ENCODE results near the gene TP53RK. TPM values are rescaled to one million over a fixed set of nuclear protein-coding genes. Genes with fewer than 3 reads are reported as not detected.
A peak's percentile ranks its signal among the peaks of the same experiment; 100 is the strongest.

The TP53RK gene
- total RNA-seq (ENCODE audit: low replicate concordance): 15.9 and 16.3 TPM in 2 replicates

DNA sequence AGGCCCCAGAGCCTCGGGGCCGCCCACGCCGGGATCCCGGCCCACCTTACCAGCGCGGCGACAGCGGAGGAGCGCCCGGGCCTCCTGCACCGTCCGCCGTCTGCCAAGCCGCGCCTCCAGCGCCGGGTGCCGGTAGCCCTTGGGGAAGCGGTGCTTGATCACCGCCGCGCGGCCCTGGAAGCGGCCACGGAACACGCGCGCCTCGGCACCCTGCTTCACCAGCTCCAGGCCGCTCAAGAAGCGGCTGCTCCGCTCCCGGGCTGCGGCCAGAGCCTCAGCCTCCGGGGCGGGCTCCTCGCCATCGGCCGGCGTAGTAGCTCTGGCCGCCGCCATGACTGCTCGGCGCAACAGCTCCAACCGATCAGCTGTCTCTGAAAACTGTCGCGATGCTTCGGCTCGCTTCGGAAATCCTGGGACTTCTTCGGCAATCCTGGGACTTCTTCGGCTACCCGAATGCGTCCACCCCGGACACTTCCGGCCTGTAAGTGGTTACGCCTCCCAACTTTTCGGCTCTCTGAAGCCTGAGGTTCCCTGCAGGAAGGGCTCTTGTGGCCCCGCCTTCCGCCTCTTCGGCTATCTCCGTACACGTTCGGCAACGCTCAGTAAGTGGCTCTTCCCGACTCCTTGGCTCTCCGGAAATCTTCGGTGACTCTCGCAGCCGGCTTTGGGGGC, at the start of gene TP53RK:
TP53RK (minus strand) TSS at position 363 of the 672 bp plus-strand sequence; CDS start at position 333, 30 bp downstream.
- H2AFZ ChIP-seq (replicated peaks): peak within 1 kb of the TSS; percentile 89
- peaks cover 37% of the 10 kb centered on the region for H3F3A ChIP-seq (ENCODE audit: low read depth)
- H3K27me3 ChIP-seq: no peaks in the 10 kb centered on the region
- H3K9me3 Mint-ChIP-seq: no peaks in the 10 kb centered on the region
- peak; percentile 100 for DNase-seq (ENCODE audit: low spot score)
- H3K36me3 Mint-ChIP-seq: peaks cover 18% of the 10 kb centered on the region
- H3K4me1 Mint-ChIP-seq: peaks cover 27% of the 10 kb centered on the region
- H3K4me1 ChIP-seq: peaks cover 16% of the 10 kb centered on the region
- peaks cover 43% of the 10 kb centered on the region for H3K79me2 ChIP-seq (ENCODE audit: low read depth)
- H3K9ac ChIP-seq: peak within 1 kb of the TSS; percentile 94
- H3K36me3 ChIP-seq: peaks cover 8% of the 10 kb centered on the region
- peak within 1 kb of the TSS; percentile 80 for H3K4me3 ChIP-seq
- peak within 1 kb of the TSS; percentile 82 for H3K4me2 ChIP-seq
- peak within 1 kb of the TSS; percentile 99 for H3K4me3 Mint-ChIP-seq
- peak within 1 kb of the TSS; percentile 95 for H3K27ac Mint-ChIP-seq
- no peaks in the 10 kb centered on the region for H4K20me1 ChIP-seq (ENCODE audit: low read depth)
- H3K9me3 ChIP-seq (ENCODE audit: low read depth): no peaks in the 10 kb centered on the region
- peaks cover 13% of the 10 kb centered on the region for H3K27me3 Mint-ChIP-seq (ENCODE audit: insufficient read depth, low read depth)
- TF ChIP-seq, protein P1, sequence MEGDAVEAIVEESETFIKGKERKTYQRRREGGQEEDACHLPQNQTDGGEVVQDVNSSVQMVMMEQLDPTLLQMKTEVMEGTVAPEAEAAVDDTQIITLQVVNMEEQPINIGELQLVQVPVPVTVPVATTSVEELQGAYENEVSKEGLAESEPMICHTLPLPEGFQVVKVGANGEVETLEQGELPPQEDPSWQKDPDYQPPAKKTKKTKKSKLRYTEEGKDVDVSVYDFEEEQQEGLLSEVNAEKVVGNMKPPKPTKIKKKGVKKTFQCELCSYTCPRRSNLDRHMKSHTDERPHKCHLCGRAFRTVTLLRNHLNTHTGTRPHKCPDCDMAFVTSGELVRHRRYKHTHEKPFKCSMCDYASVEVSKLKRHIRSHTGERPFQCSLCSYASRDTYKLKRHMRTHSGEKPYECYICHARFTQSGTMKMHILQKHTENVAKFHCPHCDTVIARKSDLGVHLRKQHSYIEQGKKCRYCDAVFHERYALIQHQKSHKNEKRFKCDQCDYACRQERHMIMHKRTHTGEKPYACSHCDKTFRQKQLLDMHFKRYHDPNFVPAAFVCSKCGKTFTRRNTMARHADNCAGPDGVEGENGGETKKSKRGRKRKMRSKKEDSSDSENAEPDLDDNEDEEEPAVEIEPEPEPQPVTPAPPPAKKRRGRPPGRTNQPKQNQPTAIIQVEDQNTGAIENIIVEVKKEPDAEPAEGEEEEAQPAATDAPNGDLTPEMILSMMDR (IDR thresholded peaks at IDR 0.05): peak; percentile 45
- TF ChIP-seq EZH2 (IDR thresholded peaks at IDR 0.05): no peak
- H3K27ac ChIP-seq: peak within 1 kb of the TSS; percentile 94

- Histone ChIP-seq H3K27ac (no peak overlapping the region), H3K9ac (no peak overlapping the region), H3K79me2 (ENCODE audit: low read depth) (no peaks in the 10 kb centered on the region), H3F3A (ENCODE audit: low read depth) (no peaks in the 10 kb centered on the region), H3K4me2 (no peak overlapping the region), H3K4me1 (no peaks in the 10 kb centered on the region), H3K4me3 (no peak overlapping the region), H3K36me3 (no peaks in the 10 kb centered on the region), H2AFZ (replicated peaks) (no peak overlapping the region), H3K27me3 (no peaks in the 10 kb centered on the region), H4K20me1 (ENCODE audit: low read depth) (no peaks in the 10 kb centered on the region), H3K9me3 (ENCODE audit: low read depth) (no peaks in the 10 kb centered on the region)
- Mint-ChIP-seq H3K27me3 (ENCODE audit: insufficient read depth, low read depth) (peaks cover 8% of the 10 kb centered on the region), H3K27ac (no peak overlapping the region), H3K9me3 (no peaks in the 10 kb centered on the region), H3K4me3 (no peak overlapping the region), H3K4me1 (no peaks in the 10 kb centered on the region), H3K36me3 (peaks cover 11% of the 10 kb centered on the region)
- no peak for DNase-seq (ENCODE audit: low spot score)
- TF ChIP-seq, protein P1 (IDR thresholded peaks at IDR 0.05): no peak
- TF ChIP-seq EZH2 (IDR thresholded peaks at IDR 0.05) (no peak), EZH2phosphoT487 (IDR thresholded peaks at IDR 0.05) (no peak)
Observed at GRCh38 chr20:46735436-46735835, 46.2 kb upstream of the TP53RK start.

- H3K4me2 ChIP-seq: no peak overlapping the region
- H3K27me3 Mint-ChIP-seq (ENCODE audit: insufficient read depth, low read depth): peaks cover 3% of the 10 kb centered on the region
- H3K27me3 ChIP-seq: no peaks in the 10 kb centered on the region
- no peaks in the 10 kb centered on the region for H4K20me1 ChIP-seq (ENCODE audit: low read depth)
- H3K9ac ChIP-seq: no peak overlapping the region
- no peak for DNase-seq (ENCODE audit: low spot score)
- no peaks in the 10 kb centered on the region for H3K79me2 ChIP-seq (ENCODE audit: low read depth)
- H3K9me3 Mint-ChIP-seq: no peaks in the 10 kb centered on the region
- peaks cover 23% of the 10 kb centered on the region for H3K36me3 Mint-ChIP-seq
- no peak overlapping the region for H3K27ac ChIP-seq
- no peak overlapping the region for H3K4me3 ChIP-seq
- no peaks in the 10 kb centered on the region for H3K9me3 ChIP-seq (ENCODE audit: low read depth)
- H3K4me1 ChIP-seq: no peaks in the 10 kb centered on the region
- no peaks in the 10 kb centered on the region for H3F3A ChIP-seq (ENCODE audit: low read depth)
- no peak overlapping the region for H2AFZ ChIP-seq (replicated peaks)
- no peak overlapping the region for H3K4me3 Mint-ChIP-seq
- TF ChIP-seq, protein P1 (IDR thresholded peaks at IDR 0.05): no peak
- TF ChIP-seq EZH2phosphoT487 (IDR thresholded peaks at IDR 0.05): no peak
- no peak for TF ChIP-seq EZH2 (IDR thresholded peaks at IDR 0.05)
- H3K4me1 Mint-ChIP-seq: no peaks in the 10 kb centered on the region
- no peak overlapping the region for H3K27ac Mint-ChIP-seq
- H3K36me3 ChIP-seq: no peaks in the 10 kb centered on the region
Observed at GRCh38 chr20:46731770-46732169, 42.5 kb upstream of the TP53RK start.

Data from neural progenitor cell (in vitro differentiated cells).